GM10266 (cell line): ENCODE results near the gene BRD9.

Experiments used
- DNase-seq: peaks from one replicate; pipeline ENCODE4 v3.0.0; 2012; ENCODE audit errors: extremely low spot score
- TF ChIP-seq, protein P1 (sequence below): IDR thresholded peaks from 2 replicates; pipeline ENCODE4 v1.5.1; 2012; ENCODE audit warnings: mild to moderate bottlenecking, low read depth; ENCODE audit not compliant: control insufficient read depth, insufficient read depth; ENCODE audit errors: missing control alignments

The BRD9 gene

DNA sequence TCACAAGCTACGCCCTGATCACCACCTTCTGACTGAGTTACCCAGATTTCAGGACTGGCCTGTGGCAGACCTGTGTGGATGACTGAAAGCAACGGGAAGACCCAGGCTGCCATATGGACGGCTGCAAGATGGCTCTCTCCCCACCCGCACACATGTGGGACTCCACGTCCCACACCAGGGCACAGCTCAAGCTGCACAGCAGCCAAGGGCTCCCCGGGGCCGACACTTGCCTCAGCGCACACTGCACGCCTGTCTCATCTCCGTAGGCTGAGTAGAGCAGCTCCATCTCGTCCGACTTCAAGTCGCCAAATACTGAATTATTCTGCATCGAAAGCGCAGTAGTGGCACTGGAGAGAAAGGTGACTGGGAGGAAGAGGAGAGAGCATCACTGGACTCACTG, 14.5 kb downstream of the BRD9 start:
- no peak for DNase-seq

DNA sequence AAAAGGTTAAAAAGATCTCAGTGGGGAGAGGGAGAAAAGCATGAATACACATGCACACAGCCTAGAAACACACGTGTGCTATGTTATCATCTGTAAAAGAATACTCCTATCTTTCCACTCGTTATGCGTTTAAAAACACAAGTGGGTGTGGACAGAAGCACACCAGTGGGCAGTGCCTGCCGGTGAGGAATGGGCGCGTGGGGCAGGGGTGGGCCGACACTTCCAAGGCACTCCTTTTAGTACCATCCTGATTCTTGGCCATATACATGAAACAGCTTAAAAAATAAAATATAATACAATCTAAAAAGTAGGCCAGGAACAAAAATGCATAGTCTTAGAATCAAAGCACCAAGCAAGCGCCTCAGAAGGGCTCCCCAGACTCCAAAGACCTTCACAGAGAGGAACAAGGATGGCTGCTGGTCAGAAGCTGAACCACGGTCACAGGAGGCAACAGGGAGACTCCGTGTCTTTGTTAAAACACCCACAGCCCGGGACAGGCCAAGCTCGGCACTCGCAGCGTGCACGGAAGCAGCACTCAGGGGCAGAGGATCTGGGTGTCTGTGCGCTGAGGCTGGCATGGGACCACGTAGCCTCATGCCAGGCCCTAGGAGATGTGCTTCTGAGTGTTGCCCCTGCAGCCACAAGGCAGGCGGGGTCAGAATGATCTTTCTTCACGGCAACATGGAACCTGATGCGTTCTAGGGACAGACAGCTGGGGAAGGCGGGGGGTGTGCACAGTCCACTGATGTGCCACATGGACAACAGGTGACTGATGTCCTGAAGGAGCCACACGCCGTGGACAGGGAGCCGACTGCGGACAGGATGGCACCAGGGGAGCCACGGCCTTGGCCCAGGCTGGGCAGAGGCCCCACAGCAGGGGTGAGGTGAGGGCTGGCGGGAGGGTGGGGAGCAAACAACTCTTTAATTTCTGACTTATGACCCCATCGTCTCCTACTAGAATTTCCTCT, 15.9 kb downstream of the BRD9 start:
- TF ChIP-seq, protein P1, sequence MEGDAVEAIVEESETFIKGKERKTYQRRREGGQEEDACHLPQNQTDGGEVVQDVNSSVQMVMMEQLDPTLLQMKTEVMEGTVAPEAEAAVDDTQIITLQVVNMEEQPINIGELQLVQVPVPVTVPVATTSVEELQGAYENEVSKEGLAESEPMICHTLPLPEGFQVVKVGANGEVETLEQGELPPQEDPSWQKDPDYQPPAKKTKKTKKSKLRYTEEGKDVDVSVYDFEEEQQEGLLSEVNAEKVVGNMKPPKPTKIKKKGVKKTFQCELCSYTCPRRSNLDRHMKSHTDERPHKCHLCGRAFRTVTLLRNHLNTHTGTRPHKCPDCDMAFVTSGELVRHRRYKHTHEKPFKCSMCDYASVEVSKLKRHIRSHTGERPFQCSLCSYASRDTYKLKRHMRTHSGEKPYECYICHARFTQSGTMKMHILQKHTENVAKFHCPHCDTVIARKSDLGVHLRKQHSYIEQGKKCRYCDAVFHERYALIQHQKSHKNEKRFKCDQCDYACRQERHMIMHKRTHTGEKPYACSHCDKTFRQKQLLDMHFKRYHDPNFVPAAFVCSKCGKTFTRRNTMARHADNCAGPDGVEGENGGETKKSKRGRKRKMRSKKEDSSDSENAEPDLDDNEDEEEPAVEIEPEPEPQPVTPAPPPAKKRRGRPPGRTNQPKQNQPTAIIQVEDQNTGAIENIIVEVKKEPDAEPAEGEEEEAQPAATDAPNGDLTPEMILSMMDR = no peak
- DNase-seq = no peak

More for the DNA sequence above, 14.5 kb downstream of the BRD9 start:
- TF ChIP-seq, protein P1 = no peak

DNA sequence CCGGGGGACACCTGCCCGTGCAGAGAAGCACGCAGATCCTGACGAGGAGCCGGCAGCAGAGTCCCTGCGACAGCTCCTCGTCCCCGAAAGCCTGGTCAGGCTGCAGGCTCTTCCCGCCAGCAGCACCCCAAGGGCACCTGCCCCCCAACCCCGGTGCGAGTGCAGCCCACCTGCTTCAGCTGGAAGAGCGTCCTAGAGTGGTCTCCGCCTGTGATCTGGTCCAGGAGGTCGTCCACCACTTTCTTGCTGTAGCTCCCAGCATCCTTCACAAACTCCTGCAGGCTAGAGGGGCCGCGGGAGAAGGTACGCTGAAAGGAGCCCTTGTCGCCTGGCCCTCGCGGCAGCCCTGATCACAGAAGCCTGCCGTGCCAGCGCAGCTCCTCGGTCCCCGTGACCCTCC, 16.7 kb downstream of the BRD9 start:
- TF ChIP-seq, protein P1 = no peak
- DNase-seq = no peak

DNA sequence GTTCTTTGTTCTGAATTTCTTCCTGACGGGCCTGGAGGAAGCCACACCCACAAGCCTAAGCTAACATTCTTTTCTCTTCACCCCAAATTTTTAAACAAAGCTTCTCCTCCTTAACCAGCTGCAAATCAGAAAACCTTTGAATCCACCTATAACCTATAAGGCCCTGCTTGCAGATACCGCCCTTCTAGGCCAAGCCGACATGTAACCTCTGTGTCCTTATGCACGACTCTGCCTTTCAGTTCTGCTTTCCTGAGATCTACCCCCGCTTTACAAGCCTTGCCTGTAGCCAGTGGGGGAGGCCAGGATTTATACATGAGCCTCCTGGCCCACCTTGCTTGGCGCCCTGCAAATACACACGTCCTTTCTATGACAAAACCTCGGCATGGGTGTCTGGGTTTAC, 19.3 kb downstream of the BRD9 start:
- peak; percentile 72 for DNase-seq
- TF ChIP-seq, protein P1 = no peak

DNA sequence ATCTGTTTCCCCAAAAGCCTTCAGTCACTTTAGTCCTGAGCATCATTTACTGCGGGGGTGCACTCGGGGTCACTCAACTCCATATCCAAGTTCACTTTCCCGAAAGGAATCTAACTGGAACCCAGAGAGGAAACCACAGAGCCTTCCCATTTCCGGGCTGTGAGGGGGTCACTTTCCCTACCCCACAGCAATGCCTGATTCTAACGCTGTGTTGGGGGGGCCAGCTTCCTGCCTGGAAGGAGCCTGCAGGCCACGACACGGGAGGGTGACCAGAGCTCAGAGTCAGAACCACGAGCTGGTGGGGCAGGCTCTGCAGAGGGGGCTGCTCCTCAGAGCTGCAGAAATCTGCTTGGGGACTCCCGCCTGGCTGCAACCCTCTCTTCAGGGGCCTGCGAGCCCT, 20.3 kb downstream of the BRD9 start:
- TF ChIP-seq, protein P1 = no peak
- no peak for DNase-seq

DNA sequence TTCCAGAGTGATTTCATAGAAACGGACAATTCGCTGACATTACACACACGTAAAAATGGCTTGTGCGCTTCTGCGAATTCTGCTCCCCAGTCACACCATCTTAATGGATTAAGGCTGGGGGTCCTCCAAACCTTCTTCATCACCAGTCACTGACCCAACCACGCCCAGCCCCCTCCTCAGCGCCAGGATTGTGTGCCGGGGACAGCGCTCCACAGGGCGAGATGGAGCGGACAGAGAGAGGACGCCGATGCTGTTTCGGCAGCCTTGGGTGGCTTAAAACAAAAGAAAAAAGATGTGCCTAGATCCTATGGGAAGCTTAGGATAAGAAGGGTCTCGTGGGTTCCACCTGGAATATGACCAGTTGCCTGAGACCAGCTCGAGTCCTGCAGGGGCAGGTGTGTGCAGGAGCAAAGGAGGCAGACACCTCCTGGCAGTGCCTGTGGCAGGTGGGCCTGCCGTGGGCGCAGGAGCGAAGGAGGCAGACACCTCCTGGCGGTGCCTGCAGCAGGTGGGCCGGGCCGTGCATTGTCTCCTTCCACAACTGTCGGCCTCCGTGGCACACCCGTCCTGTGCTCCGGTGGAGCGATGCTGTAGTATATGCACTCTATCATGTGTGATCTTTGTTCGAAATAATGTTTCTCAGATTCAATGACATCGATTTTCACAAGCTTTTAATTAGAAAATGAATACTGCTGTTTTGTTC, 20.9 kb downstream of the BRD9 start:
- DNase-seq = no peak

More for the DNA sequence above, 20.9 kb downstream of the BRD9 start:
- TF ChIP-seq, protein P1 = no peak
